ENCODE results near the gene PKP4. TPM values are rescaled to one million over a fixed set of nuclear protein-coding genes. Genes with fewer than 3 reads are reported as not detected.

PKP4 gene
- total and polyA plus RNA-seq, 11 donors = 17.6 to 66.7 (median 49.0) TPM

- H3K27me3 ChIP-seq = no peaks in the 10 kb centered on the region
- H3K4me3 ChIP-seq = no peak overlapping the region
- H3K4me1 ChIP-seq = peaks cover 0 to 9% (median 0%) of the 10 kb centered on the region in 12 donors
- intact Hi-C loops (cut with DNase I) = no loop called here
- no peaks in the 10 kb centered on the region for H3K9me3 ChIP-seq
- WGBS, 4 donors = 88 to 91% (median 90%) methylated on average over 5 of the region's 5 CpGs
- DNase-seq (no peak), ATAC-seq (no peak)
- no peak overlapping the region for H3K27ac ChIP-seq
- H3K36me3 ChIP-seq = peaks cover 0 to 67% (median 30%) of the 10 kb centered on the region in 9 donors
- TF ChIP-seq POLR2A (IDR thresholded peaks at IDR 0.05) (no peak), CTCF (IDR thresholded peaks at IDR 0.05) (no peak)
These were observed 177.9 kb downstream of the PKP4 start for GRCh38 chr2:158634627-158635026.

GRCh38 chr2:158635961-158636601, 179.3 kb downstream of the PKP4 start:
- 30 to 41% (median 40%) methylated on average over 3 of the region's 3 CpGs for WGBS, 4 donors

GRCh38 chr2:158637357-158637756, 180.6 kb downstream of the PKP4 start:
- Histone ChIP-seq H3K4me1 (peaks cover 0 to 9% (median 0%) of the 10 kb centered on the region in 12 donors), H3K9me3 (no peaks in the 10 kb centered on the region), H3K4me3 (no peak overlapping the region), H3K27ac (no peak overlapping the region), H3K36me3 (peaks cover 0 to 76% (median 31%) of the 10 kb centered on the region in 9 donors), H3K27me3 (no peaks in the 10 kb centered on the region)
- ATAC-seq = no peak
- intact Hi-C loops (cut with DNase I) = no loop called here
- 74 to 83% (median 81%) methylated on average over 7 of the region's 7 CpGs for WGBS, 4 donors
- no peak for DNase-seq
- TF ChIP-seq POLR2A (IDR thresholded peaks at IDR 0.05) = no peak
- no peak for TF ChIP-seq CTCF (IDR thresholded peaks at IDR 0.05)

More at GRCh38 chr2:158635961-158636601, 179.3 kb downstream of the PKP4 start:
- Histone ChIP-seq H3K9me3 (no peaks in the 10 kb centered on the region), H3K4me3 (no peak overlapping the region), H3K27ac (no peak overlapping the region), H3K4me1 (peaks cover 0 to 9% (median 0%) of the 10 kb centered on the region in 12 donors), H3K36me3 (peaks cover 0 to 80% (median 38%) of the 10 kb centered on the region in 9 donors), H3K27me3 (no peaks in the 10 kb centered on the region)
- no peak for TF ChIP-seq CTCF (IDR thresholded peaks at IDR 0.05)
- no peak for TF ChIP-seq POLR2A (IDR thresholded peaks at IDR 0.05)
- no peak for DNase-seq
- ATAC-seq = no peak
- intact Hi-C loops (cut with DNase I) = no loop called here

- no peaks in the 10 kb centered on the region for H3K4me1 ChIP-seq
- 65 to 74% (median 72%) methylated on average over 4 of the region's 4 CpGs for WGBS, 4 donors
- DNase-seq = no peak
- no peak for TF ChIP-seq CTCF (IDR thresholded peaks at IDR 0.05)
- intact Hi-C loops (cut with DNase I) = no loop called here
- peaks cover 0 to 61% (median 9%) of the 10 kb centered on the region in 9 donors for H3K36me3 ChIP-seq
- H3K27me3 ChIP-seq = no peaks in the 10 kb centered on the region
- no peak for ATAC-seq
- H3K4me3 ChIP-seq = no peak overlapping the region
- no peaks in the 10 kb centered on the region for H3K9me3 ChIP-seq
- no peak overlapping the region for H3K27ac ChIP-seq
These were observed 187.4 kb downstream of the PKP4 start for GRCh38 chr2:158644139-158644538.
